Activated T-cell treated with anti-CD3 and anti-CD28 coated beads, Interleukin-2, amount 50 U/mL, for 1 hour (primary cell): ENCODE data around the gene YIPF4.
A peak's percentile ranks its signal among the peaks of the same experiment; 100 is the strongest.
"Not testable (repeated sequence)": the region's sequence is repeated elsewhere in the genome, so short reads cannot be mapped to it uniquely, and the experiment has no call there.

Source experiments
- DNase-seq: peaks from one replicate; pipeline ENCODE4 v3.0.0-alpha.2; 2020

YIPF4 gene

DNA sequence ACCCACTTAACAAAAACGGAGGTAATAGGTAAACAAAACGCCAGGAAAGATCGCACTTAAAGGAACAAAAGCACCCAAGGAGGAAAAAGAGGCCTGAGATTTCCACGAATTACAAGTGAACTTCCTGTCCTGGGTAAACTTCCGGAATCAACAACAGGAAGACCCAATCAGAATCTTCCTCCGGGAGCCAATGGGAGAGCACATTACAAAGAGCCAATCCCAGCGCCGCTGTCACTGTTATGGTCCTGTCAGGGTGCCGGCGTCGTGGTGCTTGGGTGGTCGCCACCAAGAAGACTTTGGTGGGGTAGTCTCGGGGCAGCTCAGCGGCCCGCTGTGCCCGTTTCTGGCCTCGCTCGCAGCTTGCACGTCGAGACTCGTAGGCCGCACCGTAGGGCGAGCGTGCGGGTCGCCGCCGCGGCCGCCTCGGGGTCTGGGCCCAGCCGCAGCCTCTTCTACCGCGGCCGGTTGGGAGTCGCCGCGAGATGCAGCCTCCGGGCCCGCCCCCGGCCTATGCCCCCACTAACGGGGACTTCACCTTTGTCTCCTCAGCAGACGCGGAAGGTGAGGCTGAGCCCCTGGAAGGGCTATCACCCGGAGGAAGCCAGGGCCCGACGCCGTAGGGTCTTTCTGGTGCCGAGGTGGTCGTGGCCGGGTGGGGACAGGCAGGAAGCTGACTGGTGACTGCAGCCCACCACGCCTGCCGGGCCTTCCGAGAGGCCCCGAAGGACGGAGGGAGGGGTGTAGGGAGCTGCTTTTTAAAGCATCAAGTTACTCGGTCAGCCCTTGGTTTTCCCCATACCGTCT lies at the start of gene YIPF4:
YIPF4 (plus strand) TSS at position 231 of the 804 bp plus-strand sequence; CDS start at position 483, 252 bp downstream.
- peak; percentile 93 for DNase-seq

DNA sequence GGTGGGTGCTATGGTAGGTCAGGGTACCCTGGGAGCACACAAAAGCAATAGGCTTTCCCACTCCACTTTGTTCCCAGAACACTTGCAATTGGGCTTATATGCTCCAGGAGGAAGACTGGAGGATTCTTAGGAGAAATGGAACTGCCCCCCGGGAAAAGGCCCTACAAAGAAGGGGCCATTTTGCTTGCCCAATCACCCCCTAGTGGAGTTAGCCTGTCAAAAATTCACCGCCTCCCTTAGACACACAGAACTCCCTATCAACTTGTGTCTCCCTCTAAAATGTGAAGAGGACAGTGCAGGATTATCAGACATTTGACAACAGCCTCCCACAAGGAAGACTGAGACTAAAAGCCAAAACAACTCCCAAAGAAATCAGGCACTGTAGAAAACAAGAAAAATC lies 49.5 kb upstream of the YIPF4 start:
- no peak for DNase-seq

DNA sequence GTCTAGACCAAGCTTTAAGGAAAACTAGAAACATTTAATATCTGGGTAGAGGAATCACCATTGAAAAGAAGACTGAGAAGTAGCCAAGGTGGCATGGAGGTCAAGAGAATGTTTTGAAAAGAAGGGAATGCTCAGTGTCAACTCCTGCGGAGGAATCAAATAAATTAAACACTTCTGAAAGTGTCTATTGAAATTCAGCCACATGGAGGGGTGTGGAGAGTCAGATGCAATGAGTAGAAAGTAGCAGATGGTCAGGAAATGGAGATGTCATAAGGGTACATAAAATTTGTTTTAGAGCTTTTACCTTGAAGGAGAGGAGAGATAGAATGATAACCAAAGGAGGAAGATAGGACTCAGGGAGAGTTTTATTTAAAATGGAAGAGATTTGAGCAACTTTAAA lies 48.1 kb upstream of the YIPF4 start:
- no peak for DNase-seq

DNA sequence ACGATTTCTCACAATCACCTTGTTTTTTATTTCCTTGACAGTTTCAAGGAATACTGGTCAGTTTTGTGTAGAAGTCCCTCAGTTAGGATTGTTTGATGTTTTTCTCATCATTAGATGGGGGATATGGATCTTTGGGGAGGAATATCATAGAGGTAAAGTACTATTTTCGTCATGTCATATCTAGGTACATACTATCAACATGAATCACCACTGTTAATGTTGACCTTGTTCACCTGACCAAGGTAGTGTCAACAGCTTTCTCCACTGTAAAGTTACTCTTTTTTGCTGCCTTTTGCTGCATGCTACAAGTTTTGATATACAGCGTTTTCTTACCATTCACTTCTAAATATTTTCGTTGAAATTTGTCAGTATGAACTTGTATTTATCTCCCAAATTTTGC lies 45.7 kb upstream of the YIPF4 start:
- no peak for DNase-seq

DNA sequence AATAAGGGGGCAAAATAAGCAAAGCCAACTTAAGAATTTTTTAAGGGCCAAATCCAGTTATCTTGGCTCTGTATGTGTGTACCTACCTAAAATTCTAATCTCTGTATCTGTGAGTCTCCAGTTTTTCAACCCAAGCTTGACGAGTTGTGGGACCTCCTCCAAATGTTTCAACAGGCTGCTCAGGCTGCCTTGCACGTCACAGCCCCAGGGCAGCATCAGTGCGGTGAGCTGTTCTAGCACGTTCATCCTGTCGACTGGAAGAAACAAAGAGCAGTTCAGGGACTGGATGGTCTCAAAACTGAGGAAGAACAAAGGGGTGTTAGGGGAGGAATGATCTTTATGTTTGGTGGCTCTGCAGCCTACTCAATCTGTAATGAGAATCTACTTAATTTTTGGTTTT lies 42.4 kb upstream of the YIPF4 start:
- no peak for DNase-seq

DNA sequence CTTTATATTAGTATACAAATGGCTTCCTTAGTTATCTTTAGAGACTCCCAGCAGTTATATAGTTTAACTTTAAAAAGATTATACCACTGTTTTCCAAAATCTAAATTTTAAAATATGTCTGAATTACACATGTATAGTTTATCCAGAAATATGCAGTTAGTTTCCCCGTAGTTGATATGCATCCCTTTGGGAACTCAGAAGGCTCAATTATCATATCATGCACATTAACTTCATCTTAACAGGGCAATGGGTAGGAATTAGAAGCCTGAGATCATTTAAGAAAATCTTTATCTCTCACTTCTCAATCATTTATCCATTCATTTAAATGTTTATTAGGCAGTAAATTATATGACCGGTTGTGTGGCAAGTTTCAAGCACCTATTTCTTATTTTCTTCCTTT lies 40.2 kb upstream of the YIPF4 start:
- DNase-seq: no peak

DNA sequence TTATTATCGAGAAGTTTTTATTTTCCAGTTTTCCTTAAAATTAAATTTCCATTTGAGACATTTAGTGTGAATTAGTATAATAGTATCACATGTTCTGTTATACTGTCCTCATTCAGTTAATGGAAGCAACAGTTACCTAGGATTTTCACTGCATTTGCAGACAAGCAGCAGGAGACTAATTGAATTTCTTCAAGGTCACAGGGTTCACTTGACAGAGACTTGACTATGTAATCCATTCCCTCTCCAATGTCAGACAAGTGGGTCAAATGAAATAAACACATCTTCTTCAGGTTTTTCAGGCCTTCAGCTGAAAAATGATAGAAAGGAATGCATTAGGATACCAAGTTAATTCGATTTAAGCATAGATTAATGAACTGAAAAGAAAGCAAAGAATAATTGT lies 39.7 kb upstream of the YIPF4 start:
- DNase-seq: no peak

DNA sequence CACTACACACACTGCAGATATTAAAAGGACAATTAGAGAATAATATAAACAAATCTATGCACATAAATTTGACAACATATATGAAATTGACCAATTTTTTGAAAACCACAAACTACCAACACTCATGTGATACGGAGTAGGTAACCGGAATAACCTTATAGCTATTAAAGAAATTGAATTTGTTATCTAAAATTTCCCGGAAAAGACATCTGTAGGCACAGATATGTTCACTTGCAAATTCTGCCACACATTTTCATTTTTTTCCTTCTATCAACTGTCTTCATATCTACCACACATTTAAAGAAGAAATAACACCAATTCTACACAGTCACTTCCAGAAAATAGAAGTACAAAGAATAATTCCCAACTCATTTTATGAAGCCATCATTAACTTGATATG lies 35.4 kb upstream of the YIPF4 start:
- DNase-seq: no peak

DNA sequence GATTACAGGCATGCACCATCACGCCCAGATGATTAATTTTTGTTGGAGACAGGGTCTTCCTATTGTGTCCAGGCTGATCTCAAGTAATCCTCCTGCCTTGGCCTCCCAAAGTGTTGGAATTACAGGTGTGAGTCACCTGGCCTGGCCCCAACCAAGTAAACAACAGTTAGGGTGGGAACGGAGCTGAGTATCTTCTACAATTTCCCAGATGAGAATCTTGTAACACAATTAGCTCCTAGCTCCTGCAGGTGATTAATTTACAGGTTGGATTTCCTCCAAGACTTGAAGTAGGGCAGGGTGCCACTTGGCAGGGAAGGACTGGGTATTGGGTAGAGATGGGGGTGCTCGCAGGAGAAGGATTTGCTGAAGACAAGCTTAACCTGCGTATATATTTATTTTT lies 30.8 kb upstream of the YIPF4 start:
- DNase-seq: no peak

DNA sequence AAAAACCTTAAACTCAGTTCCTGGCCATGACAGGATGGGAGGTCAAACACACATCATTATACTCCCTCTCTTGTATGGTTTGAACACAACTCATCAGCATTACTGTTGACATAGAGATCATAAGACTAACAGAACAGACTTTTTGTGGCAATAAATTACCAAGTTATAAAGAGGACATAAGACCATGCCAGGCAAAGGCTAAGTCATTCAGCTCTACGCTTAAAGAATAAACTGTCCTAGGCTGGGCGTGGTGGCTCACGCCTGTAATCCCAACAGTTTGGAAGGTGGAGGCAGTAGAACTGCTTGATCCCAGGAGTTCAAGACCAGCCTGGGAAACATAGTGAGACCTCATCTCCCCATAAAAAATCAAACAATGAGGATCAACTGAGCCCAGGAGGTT lies 29.4 kb upstream of the YIPF4 start:
- DNase-seq: no peak

DNA sequence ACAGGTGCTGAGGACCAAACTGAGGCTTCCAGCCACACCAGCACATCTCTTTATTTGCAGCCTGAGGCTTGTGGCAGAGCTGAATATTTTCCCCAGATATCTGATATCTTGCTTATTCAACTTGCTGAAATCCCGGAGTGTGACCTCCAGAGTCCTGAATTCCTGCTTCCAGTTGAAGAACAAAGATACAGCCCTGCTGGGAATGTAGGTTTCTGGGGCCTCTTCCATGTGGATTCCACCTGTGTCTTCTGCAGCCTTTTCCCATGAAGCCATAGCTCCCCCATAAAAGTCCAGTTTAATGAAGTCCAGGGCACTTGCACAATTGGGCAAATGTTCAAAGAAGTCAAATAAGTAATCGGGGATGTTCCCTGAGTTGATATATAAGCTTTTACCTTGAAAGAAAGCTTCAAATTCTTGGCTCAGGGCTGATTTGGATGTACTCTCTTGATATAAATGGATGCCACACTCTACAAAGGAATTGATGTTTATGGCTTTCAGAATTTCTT lies 27.9 kb upstream of the YIPF4 start:
- no peak for DNase-seq

DNA sequence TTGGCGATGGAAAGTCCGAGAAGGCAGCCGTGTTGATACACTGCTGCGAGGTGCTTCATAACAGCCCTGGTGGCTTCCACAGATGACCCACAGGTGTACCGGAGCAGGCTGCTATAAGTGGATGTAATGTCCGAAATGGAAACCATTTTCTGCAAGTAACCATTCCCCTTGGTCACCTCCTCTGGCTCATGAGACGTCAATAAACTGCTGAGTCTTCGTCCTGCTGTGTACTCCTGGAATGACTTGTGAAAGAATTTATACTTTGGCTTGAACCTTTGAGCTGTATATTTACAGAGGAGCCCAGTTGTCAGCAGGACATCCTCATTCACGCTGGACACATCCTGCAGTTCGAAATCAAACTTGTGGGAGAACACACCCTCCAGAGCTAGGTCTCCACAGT lies 27.4 kb upstream of the YIPF4 start:
- no peak for DNase-seq

DNA sequence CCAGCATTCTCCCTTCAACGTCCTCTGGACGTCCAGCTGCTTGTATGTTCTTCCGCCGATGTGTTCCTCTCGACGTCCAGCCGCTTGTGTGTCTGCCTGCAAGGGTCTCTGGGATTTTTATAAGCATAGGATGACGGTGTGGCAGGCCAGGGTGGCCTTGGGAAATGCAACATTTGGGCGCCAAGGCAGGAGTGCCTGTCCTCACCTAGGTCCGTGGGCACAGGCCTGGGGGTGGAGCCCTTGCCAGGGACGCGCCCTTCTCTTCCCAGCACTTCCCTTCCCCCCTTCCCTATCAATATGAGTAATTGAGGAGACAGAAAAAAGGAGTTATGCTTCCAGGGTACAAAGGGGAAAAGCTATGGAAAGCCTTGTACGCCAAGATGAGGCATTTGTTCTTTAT lies 19.5 kb upstream of the YIPF4 start:
- DNase-seq: no peak

DNA sequence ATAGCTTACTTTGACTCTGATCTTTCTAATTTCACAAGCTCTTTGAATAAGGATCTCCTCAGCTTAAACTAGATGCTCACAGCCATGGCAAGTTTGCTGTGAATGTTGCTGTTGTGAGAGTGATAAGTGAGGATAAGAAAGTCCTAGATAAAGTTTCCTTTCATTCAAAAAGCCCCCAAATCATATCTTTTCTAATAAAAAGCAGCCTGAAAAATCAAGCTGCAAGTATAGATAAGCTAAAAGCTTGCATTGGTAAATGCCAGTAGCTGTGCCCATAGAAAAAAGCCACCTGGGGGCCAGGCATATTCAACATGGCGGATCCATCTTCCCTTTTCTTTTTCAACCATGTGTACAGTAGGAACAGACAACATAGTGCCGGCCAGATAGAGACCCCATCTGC lies 17.3 kb upstream of the YIPF4 start:
- no peak for DNase-seq

DNA sequence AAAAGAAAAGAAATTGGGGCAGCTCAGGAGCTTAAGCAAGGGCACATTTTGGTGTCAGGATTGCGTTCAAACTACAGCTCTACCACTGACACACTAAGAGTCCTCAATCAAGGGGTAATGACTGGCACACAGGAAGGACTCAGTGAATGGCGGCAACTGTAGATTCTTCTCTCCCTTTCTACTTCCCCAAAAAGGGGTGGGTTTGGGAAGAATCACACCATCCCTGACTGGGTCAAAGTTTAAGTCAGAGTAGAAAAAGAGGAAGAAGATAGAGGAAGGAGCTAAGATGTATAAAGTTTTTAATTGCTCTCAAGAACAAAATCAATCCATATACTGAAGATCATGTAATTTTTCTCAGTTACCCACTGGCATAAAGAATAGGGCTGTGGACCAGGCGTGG lies 15.6 kb upstream of the YIPF4 start:
- DNase-seq: no peak

DNA sequence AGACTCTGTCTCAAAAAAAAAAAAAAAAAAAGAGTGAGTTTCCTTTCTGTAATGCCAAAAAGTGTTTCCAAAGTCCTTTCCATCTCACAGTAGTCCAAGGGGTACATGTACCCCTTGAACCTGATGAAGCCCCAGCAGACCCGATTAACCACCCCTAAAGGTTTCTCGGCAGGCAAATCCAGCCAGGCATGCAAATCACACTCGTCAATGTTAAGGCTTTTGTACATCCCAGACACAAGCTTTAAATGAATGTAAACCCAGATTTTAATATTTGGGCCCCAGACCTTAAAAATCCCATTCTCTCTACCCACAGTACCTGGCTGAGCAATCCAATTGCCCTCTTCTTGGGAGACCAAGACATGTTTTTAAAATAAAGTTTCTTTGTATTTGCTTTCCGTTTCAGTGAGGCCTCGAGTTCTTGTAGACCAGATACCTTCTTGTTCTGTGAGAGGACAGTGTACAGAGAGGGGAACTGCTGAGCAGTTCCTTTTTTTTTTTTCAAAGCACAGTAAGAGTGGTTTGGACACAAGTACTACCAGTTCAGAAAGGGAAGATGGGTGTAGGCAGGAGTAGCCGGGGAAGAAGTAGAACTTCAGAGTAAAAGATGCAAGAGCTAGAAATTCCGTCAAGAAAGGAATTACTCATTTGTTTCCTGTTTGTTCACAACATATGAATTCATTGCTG lies 13.1 kb upstream of the YIPF4 start, which contains the start of gene NLRC4:
NLRC4 (minus strand) TSS at position 465 of the 684 bp plus-strand sequence. CDS start 8,111 bp downstream, outside the sequence.
- no peak for DNase-seq

DNA sequence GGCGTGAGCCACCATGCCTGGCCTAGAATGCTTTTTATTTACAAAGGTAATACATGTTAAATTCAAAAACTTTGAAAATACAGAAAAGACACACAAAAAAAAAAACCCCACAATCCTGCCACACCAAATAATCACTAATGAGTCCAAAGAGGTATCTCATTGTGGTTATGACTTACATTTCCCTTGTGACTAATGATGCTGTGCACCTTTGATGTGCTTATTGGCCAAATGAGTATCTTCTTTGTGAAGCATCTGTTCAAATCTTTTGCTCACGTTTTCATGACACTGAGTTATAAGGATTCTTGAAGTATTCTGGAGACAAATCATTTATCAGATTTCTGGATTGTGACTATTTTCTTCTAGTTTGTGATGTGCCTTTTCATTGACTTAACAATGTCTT lies 6.6 kb upstream of the YIPF4 start:
- DNase-seq: no peak

DNA sequence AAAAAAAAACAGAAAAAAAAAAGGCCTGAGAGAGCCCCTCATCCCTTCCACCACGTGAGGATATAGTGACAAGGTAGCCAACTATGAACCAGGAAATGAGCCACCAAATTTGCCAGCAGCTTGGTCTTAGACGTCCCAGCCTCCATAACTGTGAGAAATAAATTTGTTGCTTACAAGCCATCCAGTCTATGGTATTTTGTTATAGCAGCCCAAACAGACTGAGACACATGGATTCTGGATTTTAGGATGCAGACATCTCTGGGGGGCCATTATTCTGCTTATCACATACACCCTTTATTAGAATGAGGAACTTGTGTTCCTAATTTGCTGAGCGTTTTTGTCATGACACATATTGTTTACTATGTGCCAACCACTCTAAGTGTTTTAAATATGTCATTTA lies 5.4 kb upstream of the YIPF4 start:
- DNase-seq: no peak

DNA sequence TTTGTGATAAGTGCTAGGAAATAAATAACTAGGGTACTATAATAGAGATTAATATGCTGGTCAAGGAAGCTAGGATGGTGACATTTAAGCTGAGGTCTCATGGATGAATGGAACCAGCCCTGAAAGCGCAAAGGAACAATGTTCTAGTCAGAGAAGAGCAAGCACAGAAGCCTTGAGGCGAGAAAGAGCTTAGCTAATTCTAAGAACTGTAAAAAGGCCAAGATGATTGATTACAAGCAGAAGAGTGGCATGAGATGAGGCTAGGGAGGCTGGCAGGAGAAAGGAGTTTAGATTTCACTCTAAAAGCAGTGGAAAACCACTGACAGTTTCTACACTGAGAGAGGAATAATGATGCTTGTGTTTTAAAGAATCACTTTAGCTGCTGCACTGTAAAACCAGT lies 3.4 kb upstream of the YIPF4 start:
- DNase-seq: no peak

DNA sequence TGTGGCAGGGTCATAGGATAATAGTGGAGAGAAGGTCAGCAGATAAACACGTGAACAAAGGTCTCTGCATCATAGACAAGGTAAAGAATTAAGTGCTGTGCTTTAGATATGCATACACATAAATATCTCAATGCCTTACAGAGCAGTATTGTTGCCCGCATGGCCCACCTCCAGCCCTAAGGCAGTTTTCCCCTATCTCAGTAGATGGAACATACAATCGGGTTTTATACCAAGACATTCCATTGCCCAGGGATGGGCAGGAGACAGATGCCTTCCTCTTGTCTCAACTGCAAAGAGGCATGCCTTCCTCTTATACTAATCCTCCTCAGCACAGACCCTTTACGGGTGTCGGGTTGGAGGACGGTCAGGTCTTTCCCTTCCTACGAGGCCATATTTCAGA lies 1.9 kb upstream of the YIPF4 start:
- not testable (repeated sequence) for DNase-seq

DNA sequence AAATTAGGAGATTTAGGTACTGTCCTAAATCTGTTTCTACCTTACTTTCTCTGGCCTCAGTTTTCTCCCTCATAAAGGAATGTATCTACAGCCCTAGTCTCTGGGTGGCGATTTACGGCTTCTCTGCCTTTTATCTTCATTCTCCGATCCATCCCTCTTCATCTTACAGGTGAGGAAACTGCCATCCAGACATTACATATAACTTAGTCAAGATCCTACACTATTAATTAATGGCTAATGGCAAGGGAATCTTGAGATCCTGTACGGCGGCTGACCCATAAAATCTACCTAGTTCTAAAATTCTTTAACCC lies 386 bp upstream of the YIPF4 start:
- DNase-seq: no peak

DNA sequence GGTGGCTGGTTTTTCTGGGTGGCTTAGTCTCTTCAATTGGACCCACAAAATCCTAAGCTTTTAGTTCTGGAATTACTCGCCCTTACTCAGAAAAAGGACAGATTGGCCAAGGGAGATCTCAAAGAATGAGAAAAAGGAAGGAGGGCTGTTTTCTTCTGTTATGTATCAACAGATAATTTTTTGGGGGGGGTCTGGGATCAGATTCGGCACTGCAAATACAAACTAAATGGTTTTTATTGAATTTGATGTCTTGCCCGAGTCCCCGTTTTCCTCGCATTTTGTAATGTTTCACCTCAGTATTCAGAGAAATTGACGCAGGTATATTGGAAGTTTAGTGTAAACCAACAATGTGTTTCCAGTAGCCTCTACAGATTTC lies 762 bp downstream of the YIPF4 start:
- DNase-seq: no peak

DNA sequence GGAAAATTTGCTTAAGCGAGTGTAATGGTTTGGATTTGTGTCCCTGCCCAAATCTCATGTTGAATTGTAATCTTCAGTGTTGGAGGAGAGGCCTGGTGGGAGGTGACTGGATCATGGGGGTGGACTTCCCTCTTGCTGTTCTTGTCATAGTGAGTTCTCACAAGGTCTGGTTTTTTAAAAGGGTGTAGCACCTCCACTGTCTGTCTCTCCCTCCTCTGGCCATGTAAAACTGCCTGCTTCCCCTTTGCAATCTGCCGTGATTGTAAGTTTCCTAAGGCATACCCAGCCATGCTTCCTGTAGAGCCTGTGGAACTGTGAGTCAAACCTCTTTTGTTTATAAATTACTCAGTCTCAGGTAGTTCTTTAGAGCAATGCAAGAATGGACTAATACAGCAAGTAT lies 6.6 kb downstream of the YIPF4 start:
- no peak for DNase-seq

DNA sequence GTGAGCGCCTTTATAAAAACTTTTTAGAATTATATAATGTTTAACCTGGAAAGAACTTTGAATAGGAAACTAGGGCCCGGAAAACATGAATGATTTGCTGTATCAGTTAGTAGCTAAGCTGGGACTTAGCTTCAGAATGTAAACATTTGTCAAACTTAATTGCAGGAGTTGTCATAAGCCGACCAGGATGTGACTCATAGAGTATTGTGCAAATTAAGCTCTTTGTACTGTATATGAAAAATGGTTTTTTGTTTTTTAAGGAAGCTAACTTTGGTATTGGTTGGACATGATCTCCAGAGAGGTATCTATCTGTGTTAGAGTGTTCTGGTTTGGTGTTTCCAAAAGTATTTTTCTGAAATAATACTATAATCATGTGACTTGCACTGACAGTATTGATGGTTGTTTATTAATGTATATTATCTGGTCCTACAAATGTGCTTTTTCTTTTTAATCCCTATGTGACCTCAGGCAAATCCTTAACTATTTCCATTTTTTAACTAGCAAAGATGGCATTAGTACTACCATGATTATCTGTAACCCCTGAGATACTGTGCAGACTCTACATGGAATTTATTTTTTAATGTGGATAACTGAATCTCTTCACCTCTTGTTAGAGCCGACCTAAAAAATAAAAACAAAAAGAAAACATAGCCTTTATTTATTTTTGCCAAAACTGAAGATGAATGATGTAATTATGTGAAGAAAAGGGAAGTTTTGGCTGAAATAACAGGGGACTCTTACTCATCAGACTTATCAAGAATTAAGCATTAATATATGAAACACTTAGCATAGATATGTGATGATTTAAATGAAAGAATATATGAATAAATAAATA lies 11.7 kb downstream of the YIPF4 start:
- no peak for DNase-seq
